Ascending aorta (tissue), 2 donors: Measurements from ENCODE around the gene CRELD2. TPM values are rescaled to one million over a fixed set of nuclear protein-coding genes. Genes with fewer than 3 reads are reported as not detected.

Experiments used
- DNase-seq, 2 donors: peaks; one replicate each; pipeline ENCODE4 v3.0.0-alpha.2; 2019; ENCODE audit warnings: low spot score in 2 of 2
- H3K27ac ChIP-seq, 2 donors: fragments of 200-600 bp; sonication (generic); one replicate each; pipeline ENCODE4 v1.5.1; 2016 to 2017; ENCODE audit warnings: mild to moderate bottlenecking in 1 of 2
- H3K27me3 ChIP-seq: fragments of 200-600 bp; sonication (generic); one replicate; pipeline ENCODE4 v1.5.1; 2017
- H3K36me3 ChIP-seq, 2 donors: fragments of 200-600 bp; sonication (generic); one replicate each; pipeline ENCODE4 v1.5.1; 2016
- H3K4me1 ChIP-seq, 2 donors: fragments of 200-600 bp; sonication (generic); one replicate each; pipeline ENCODE4 v1.5.1; 2016 to 2017; ENCODE audit warnings: mild to moderate bottlenecking in 1 of 2
- H3K4me3 ChIP-seq, 2 donors: fragments of 200-600 bp; sonication (generic); one replicate each; pipeline ENCODE4 v1.5.1; 2016 to 2017; ENCODE audit warnings: mild to moderate bottlenecking in 1 of 2
- H3K9me3 ChIP-seq, 2 donors: fragments of 200-600 bp; sonication (generic); one replicate each; pipeline ENCODE4 v1.5.1; 2016
- intact Hi-C: fragments of 100-400 bp; cut with DNase I; formaldehyde crosslinking; loops from one replicate; pipeline ENCODE4 v1.15.1; 2023
- total RNA-seq: library from RNA; depleted of rRNA; stranded (reverse); fragments of >200 nt; gene quantifications from one replicate; pipeline ENCODE4 v1.1.0, GENCODE V29; 2016
- TF ChIP-seq, protein P1 (sequence below), 3 experiments: fragments of 200-600 bp in 2 of 3; fragments of 450-650 bp in 1 of 3; sonication (generic) in 2 of 3; IDR thresholded peaks; one replicate each; pipeline ENCODE4 v1.5.1; 2016 to 2019; ENCODE audit warnings: antibody characterized with exemption in 3 of 3, mild to moderate bottlenecking in 1 of 3, moderate library complexity in 1 of 3

CRELD2 gene
- total RNA-seq, 1 donor from 2014 or later = 61.8 TPM

DNA sequence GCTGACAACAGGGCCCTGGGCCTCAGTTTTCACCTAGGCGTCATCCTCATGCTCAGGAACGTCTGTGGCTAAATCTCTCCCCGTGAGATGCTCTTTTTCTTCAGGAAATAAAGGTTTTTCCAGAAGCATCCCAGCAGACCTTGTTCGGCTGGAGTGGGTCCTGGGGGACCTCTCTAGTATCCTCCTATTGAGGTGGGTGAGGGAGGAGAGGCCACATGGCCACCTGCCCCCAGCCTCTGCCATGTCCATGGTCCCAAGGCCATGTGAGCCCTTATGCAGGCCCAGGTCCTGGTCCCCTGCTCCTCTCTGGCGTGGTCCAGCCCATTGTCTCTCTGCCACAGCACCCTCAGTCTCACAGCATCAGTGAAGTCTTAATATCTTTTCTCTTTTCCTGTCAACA lies 22.2 kb upstream of the CRELD2 start:
- no peak overlapping the region for H3K27ac ChIP-seq
- no peaks in the 10 kb centered on the region for H3K27me3 ChIP-seq
- no peak for DNase-seq
- intact Hi-C loops = no loop called here
- peaks cover 7 to 16% of the 10 kb centered on the region in 2 donors for H3K9me3 ChIP-seq
- TF ChIP-seq, protein P1, sequence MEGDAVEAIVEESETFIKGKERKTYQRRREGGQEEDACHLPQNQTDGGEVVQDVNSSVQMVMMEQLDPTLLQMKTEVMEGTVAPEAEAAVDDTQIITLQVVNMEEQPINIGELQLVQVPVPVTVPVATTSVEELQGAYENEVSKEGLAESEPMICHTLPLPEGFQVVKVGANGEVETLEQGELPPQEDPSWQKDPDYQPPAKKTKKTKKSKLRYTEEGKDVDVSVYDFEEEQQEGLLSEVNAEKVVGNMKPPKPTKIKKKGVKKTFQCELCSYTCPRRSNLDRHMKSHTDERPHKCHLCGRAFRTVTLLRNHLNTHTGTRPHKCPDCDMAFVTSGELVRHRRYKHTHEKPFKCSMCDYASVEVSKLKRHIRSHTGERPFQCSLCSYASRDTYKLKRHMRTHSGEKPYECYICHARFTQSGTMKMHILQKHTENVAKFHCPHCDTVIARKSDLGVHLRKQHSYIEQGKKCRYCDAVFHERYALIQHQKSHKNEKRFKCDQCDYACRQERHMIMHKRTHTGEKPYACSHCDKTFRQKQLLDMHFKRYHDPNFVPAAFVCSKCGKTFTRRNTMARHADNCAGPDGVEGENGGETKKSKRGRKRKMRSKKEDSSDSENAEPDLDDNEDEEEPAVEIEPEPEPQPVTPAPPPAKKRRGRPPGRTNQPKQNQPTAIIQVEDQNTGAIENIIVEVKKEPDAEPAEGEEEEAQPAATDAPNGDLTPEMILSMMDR (IDR thresholded peaks at IDR 0.05) = no peak
- no peaks in the 10 kb centered on the region for H3K4me1 ChIP-seq
- peaks cover 19 to 34% of the 10 kb centered on the region in 2 donors for H3K36me3 ChIP-seq
- no peak overlapping the region for H3K4me3 ChIP-seq

DNA sequence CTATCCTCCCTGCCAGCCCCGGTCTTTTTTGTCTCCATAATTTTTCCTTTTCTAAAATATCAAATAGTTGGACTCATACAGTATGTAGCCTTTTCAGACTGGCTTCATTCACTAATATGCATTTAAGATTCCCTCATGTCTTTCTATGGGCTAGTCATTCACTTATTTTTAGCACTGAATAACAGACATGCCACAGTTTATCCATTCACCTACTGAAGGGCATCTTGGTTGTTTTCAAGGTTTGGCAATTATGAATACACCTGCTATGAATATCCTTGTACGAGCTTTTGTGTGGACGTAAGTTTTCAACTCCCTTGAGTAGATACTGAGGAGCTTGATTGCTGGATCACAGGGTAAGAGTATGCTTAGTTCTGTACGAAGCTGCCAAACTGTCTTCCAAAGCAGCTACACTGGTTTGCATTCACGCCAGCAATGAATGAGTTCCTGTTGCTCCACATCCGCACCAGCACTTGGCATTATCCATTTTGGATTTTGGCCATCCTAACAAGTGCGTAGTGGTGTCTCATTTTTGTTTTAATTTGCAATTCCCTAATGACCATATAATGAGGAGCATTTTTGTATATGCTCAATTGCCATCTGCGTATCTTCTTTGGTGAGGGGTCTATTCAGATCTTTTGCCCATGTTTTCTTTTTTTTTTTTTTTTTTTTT lies 21.3 kb upstream of the CRELD2 start:
- Histone ChIP-seq H3K9me3 (peaks cover 7 to 14% of the 10 kb centered on the region in 2 donors), H3K27ac (no peak overlapping the region), H3K36me3 (peaks cover 27 to 38% of the 10 kb centered on the region in 2 donors), H3K4me3 (no peak overlapping the region), H3K4me1 (no peaks in the 10 kb centered on the region), H3K27me3 (no peaks in the 10 kb centered on the region)
- TF ChIP-seq, protein P1 (IDR thresholded peaks at IDR 0.05) = no peak
- intact Hi-C loops = no loop called here
- DNase-seq = no peak

DNA sequence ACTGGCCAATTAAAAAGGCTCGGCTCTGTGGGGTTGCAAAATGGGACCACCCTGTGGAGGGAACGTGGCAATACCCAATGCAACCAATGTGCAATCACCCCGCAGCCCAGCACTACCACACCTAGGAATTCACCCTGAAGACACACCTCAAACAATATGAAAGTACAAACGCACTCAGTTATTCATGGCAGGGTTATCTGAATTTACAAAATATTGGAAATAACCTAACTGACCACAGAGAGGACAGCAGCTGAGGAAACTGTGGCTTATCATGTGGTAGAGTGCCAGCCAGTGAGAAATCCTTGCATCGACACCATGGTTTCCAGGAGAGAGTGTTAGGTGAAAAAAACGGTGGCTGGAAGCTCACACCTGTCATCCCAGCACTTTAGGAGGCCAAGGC lies 18.9 kb upstream of the CRELD2 start:
- no peaks in the 10 kb centered on the region for H3K27me3 ChIP-seq
- no peak for DNase-seq
- no peaks in the 10 kb centered on the region for H3K4me1 ChIP-seq
- no peak overlapping the region for H3K27ac ChIP-seq
- peaks cover 46 to 54% of the 10 kb centered on the region in 2 donors for H3K36me3 ChIP-seq
- no peak overlapping the region for H3K4me3 ChIP-seq
- intact Hi-C loops = no loop called here
- TF ChIP-seq, protein P1 (IDR thresholded peaks at IDR 0.05) = no peak
- peaks cover 0 to 6% of the 10 kb centered on the region in 2 donors for H3K9me3 ChIP-seq

DNA sequence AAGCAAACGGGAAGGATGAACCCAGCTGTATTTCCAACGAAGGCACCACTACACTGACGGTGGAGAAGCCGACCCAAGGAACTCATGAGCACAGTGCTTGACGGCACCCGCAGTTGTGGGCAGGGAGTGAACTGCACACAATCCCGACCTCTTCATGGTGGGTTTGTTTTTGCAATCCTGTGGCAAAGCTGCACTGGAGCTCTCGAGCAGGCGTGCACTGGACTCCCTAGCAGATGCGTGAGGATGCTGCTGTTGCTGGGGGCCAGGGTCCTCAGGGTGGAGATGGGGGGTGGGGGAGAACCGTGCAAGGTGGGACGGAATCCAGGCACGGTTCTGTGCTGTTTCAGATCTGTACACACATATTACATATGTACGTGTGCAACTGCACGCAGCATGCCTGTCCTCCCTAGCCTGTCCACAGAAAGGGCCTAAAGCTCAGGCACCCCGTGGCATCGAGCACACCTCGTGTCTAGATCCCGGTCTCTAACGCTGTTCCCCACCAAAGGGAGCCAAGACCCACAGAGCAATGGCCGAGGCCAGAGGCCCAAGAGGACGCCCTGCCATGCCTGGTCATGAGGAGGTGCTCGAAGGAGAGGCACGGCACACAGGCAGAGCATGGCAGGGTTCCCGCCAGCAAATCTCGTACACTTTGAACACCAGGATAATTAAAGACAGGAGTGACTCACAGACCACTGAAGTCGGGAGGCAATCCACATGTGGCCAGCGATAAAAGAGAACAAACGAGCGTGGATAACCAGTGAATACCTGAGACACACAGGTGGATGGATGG lies 17.8 kb upstream of the CRELD2 start:
- no peak for DNase-seq
- no peaks in the 10 kb centered on the region for H3K27me3 ChIP-seq
- H3K27ac ChIP-seq = no peak overlapping the region
- H3K4me1 ChIP-seq = no peaks in the 10 kb centered on the region
- intact Hi-C loops = no loop called here
- peaks cover 46 to 61% of the 10 kb centered on the region in 2 donors for H3K36me3 ChIP-seq
- no peaks in the 10 kb centered on the region for H3K9me3 ChIP-seq
- TF ChIP-seq, protein P1 (IDR thresholded peaks at IDR 0.05) = no peak
- no peak overlapping the region for H3K4me3 ChIP-seq

DNA sequence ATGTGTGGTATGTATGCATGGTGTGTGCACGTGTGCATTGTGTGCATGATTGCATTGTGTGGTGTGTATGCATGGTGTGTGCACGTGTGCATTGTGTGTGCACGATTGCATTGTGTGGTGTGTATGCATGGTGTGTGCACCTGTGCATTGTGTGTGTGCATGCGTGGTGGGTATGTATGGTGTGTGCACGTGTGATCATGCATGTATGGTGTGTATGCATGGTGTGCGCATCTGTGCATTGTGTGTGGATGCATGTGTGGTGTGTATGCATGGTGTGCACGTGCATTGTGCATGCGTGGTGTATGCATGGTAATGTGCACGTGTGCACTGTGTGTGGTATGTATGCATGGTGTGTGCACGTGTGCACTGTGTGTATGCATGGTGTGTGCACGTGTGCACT lies 17.0 kb upstream of the CRELD2 start:
- Histone ChIP-seq H3K4me1 (no peaks in the 10 kb centered on the region), H3K4me3 (no peak overlapping the region), H3K27me3 (no peaks in the 10 kb centered on the region), H3K9me3 (no peaks in the 10 kb centered on the region), H3K36me3 (peaks cover 49 to 65% of the 10 kb centered on the region in 2 donors), H3K27ac (no peak overlapping the region)
- DNase-seq = no peak
- TF ChIP-seq, protein P1 (IDR thresholded peaks at IDR 0.05) = no peak
- intact Hi-C loops = no loop called here
